Thyroid gland (tissue), 4 donors: ENCODE data around the gene ZNF556. TPM values are rescaled to one million over a fixed set of nuclear protein-coding genes. Genes with fewer than 3 reads are reported as not detected.

Experiments used
- DNase-seq, 2 donors: peaks; one replicate each; pipeline ENCODE4 v3.0.0-alpha.2; 2019
- H3K27ac ChIP-seq, 3 donors: fragments of 200-600 bp; sonication (generic); 1 replicate in 2 of 3; 2 replicates in 1 of 3; pipeline ENCODE4 v1.5.1; 2016 to 2019; ENCODE audit warnings: mild to moderate bottlenecking in 1 of 3, moderate library complexity in 1 of 3
- H3K27me3 ChIP-seq: fragments of 200-600 bp; sonication (generic); one replicate; pipeline ENCODE4 v1.5.1; 2019
- H3K36me3 ChIP-seq, 2 donors: fragments of 200-600 bp; sonication (generic); one replicate each; pipeline ENCODE4 v1.5.1; 2016 to 2019
- H3K4me1 ChIP-seq, 2 donors: fragments of 200-600 bp; sonication (generic); one replicate each; pipeline ENCODE4 v1.5.1; 2017 to 2019
- H3K4me3 ChIP-seq, 3 donors: fragments of 200-600 bp; sonication (generic); replicated peaks in 1 of 3; 1 replicate in 2 of 3; 2 replicates in 1 of 3; pipeline ENCODE4 v1.5.1; 2016; ENCODE audit warnings: mild to moderate bottlenecking in 1 of 3
- H3K9me3 ChIP-seq: fragments of 200-600 bp; sonication (generic); one replicate; pipeline ENCODE4 v1.5.1; 2017
- POLR2A ChIP-seq, 2 donors: fragments of 450-650 bp; IDR thresholded peaks; one replicate each; pipeline ENCODE4 v1.6.1; 2017; ENCODE audit warnings: antibody characterized with exemption in 2 of 2, mild to moderate bottlenecking in 2 of 2, moderate library complexity in 1 of 2
- WGBS, 2 donors: methylation state at CpG; one replicate each; pipeline ENCODE4 v1.1.5; 2017; 5-methylcytosine and 5-hydroxymethylcytosine counted together
- intact Hi-C: fragments of 100-400 bp; cut with DNase I; formaldehyde crosslinking; loops from one replicate; pipeline ENCODE4 v1.15.1; 2023
- total RNA-seq, 4 donors: library from RNA; depleted of rRNA; stranded (reverse); fragments of >200 nt; gene quantifications; one replicate each; pipeline ENCODE4 v1.2.3, GENCODE V29; 2016
- TF ChIP-seq, protein P1 (sequence below), 6 experiments: fragments of 200-600 bp in 3 of 6; fragments of 450-650 bp in 3 of 6; sonication (generic) in 3 of 6; IDR thresholded peaks; one replicate each; pipeline ENCODE4 v1.5.1; 2016 to 2019; ENCODE audit warnings: antibody characterized with exemption in 6 of 6, mild to moderate bottlenecking in 2 of 6, inconsistent platforms in 1 of 6, moderate library complexity in 1 of 6

Gene ZNF556
- total RNA-seq, result not detected

DNA sequence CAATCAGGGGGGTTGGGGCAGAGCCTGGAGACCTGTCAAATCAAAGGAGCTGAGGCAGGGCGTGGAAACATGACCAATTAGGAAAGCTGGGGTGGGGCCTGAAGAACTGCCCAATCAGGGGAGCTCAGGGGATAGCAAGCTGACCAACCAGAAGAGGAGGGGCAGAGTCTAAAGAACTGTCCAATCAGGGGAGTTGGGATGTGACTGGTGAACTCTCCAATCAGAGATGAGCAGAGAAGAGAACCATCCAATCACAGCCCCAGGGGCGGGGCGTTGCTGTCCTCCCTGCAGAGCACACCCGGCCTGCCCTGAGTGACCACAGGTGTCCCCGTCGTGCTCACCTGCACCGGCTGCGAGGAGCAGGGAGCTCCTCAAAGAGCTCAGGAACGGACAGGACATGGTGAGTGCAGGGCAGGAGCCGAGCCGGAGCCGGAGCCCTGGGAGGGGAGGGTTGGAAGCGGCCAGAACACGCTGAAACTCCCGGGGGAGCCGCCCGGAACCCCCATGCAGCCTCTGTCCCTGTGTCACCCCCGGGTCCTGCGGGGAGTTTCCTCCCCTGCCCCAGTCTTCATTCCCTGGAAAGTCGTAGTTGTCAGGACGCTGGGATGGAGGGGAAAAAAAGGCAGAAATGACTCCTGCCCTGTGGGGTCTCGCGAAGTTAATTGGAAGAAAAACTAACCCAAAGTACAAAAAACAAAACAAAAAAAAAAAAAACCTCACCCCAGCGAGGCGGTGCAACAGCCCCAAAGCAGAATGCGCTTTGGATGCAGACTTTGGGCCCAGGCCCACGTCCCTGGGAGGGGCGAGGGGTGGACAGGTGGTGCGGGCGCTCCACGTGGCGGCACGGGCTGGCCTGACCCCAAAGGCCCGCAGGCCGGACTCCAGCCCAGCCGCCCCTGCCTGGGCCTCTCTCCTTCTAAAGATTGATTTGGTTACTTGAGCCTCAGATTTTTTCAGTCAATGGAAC, at the start of gene ZNF556:
Gene ZNF556 (plus strand): TSS at position 311 of the 967 bp plus-strand sequence. CDS start 87 bp downstream, at position 398.
- no peaks in the 10 kb centered on the region for H3K9me3 ChIP-seq
- no peak for DNase-seq
- 77 to 82% methylated on average over 28 to 36 of the region's 36 CpGs for WGBS, 2 donors
- H3K27me3 ChIP-seq, result no peaks in the 10 kb centered on the region
- intact Hi-C loops, result no loop called here
- TF ChIP-seq, protein P1, sequence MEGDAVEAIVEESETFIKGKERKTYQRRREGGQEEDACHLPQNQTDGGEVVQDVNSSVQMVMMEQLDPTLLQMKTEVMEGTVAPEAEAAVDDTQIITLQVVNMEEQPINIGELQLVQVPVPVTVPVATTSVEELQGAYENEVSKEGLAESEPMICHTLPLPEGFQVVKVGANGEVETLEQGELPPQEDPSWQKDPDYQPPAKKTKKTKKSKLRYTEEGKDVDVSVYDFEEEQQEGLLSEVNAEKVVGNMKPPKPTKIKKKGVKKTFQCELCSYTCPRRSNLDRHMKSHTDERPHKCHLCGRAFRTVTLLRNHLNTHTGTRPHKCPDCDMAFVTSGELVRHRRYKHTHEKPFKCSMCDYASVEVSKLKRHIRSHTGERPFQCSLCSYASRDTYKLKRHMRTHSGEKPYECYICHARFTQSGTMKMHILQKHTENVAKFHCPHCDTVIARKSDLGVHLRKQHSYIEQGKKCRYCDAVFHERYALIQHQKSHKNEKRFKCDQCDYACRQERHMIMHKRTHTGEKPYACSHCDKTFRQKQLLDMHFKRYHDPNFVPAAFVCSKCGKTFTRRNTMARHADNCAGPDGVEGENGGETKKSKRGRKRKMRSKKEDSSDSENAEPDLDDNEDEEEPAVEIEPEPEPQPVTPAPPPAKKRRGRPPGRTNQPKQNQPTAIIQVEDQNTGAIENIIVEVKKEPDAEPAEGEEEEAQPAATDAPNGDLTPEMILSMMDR (IDR thresholded peaks at IDR 0.05), result no peak
- TF ChIP-seq POLR2A (IDR thresholded peaks at IDR 0.05), result no peak
- H3K4me3 ChIP-seq, result no peak within 1 kb of the TSS
- H3K4me1 ChIP-seq, result no peaks in the 10 kb centered on the region
- no peaks in the 10 kb centered on the region for H3K36me3 ChIP-seq
- no peak within 1 kb of the TSS for H3K27ac ChIP-seq

DNA sequence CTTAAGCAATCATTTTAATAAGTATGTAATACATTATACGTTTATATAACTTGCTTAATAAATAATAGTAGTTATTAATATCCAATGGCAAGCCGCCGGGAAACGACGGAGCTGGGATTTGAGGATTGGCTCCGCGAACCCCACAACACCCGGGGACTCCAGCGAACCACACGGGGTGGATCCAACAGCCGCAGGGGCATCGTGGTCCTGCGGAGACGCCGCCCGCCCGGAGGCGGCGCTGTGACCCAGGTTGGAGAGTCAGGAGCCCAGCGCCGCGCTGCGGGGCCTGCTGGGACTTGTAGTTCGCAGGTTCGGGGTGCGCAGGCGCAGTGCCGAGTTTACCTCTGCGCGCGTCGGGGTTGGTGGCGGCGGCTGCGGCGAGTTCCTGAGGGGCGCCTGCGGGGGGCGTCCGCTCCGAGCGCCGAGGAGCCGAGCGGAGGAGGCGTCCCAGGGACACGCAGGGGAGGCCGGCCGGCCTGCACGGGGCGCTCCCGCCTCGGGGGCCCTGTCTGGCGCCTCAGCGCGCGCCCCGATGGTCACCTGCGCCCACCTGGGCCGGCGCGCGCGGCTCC, 47.5 kb upstream of the ZNF556 start, which contains the start of gene ZNF554:
Gene ZNF554 (plus strand): TSS at position 329 of the 572 bp plus-strand sequence. CDS start 204 bp downstream, at position 533.
- peak; percentile 98 for DNase-seq
- WGBS, 2 donors, result 0 to 1% methylated on average over 11 to 26 of the region's 64 CpGs
- no peaks in the 10 kb centered on the region for H3K9me3 ChIP-seq
- H3K27ac ChIP-seq, result peak within 1 kb of the TSS in 1 of 3 donors; percentile 27
- peak within 1 kb of the TSS; percentile 75 to 95 (median 83) for H3K4me3 ChIP-seq
- peaks cover 6% of the 10 kb centered on the region in 2 donors for H3K4me1 ChIP-seq
- peaks cover 0 to 4% of the 10 kb centered on the region in 2 donors for H3K36me3 ChIP-seq
- intact Hi-C loops, result no loop called here
- TF ChIP-seq POLR2A (IDR thresholded peaks at IDR 0.05), result peak in 1 of 2 donors; percentile 69
- TF ChIP-seq, protein P1 (IDR thresholded peaks at IDR 0.05), result peak; percentile 82 to 99 (median 95)
- H3K27me3 ChIP-seq, result no peaks in the 10 kb centered on the region

DNA sequence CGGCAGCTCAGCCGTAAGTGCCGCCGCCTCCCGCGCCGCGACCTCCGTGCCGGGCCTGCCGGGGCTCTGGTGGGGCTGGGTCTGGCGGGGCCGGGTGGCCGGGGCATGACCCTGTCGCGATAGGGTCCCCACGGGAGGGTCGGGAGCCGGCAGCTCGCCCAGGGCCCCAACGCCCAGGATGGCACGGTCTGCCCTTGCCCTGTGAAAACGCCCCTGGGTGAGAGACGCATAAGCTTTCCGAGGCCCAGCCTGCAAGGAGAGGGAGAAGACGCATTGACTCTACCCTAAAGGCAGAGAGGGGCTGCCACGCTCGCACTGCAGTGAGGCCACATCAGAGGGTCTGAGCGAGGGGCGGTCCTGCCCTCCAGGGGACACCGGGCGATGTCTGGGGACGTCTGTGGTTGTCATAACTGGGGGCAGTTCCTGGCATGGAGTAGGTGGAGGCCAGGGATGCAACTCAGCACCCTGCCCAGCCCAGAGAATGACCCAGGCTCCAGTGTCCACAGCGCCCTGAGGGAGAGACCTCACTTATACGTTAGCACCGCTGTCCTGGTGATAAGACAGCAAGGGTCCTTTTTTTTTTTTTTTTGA, 46.9 kb upstream of the ZNF556 start:
- TF ChIP-seq POLR2A (IDR thresholded peaks at IDR 0.05), result no peak
- TF ChIP-seq, protein P1 (IDR thresholded peaks at IDR 0.05), result no peak
- intact Hi-C loops, result no loop called here
- DNase-seq, result peak in 1 of 2 donors; percentile 19
- H3K4me1 ChIP-seq, result peaks cover 6% of the 10 kb centered on the region in 2 donors
- H3K4me3 ChIP-seq, result peak overlapping the region; percentile 75 to 95 (median 83)
- H3K9me3 ChIP-seq, result no peaks in the 10 kb centered on the region
- H3K36me3 ChIP-seq, result peaks cover 0 to 4% of the 10 kb centered on the region in 2 donors
- H3K27ac ChIP-seq, result peak overlapping the region in 1 of 3 donors; percentile 27
- H3K27me3 ChIP-seq, result no peaks in the 10 kb centered on the region
- WGBS, 2 donors, result 9 to 28% methylated on average over 3 to 11 of the region's 36 CpGs

DNA sequence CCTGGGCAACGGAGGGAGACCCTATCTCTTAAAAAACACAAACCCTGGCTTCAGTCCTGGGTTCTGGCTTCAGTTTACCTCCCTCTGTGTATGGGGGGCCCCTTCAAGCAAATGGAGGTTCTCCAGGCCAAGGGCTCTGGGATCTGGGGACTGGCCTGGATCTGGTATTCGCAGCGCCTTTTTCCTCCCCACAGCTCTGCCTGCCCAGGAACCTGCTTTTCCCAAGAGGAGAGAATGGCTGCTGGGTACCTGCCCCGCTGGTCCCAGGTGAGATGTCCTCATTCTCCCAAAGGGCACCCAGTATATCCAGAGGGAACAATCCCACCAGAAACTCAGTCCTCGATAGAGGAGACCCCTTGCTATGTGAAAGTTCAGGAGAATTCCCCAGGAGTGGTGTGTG, 44.3 kb upstream of the ZNF556 start:
- no peak overlapping the region for H3K4me3 ChIP-seq
- TF ChIP-seq, protein P1 (IDR thresholded peaks at IDR 0.05), result no peak
- no peak for TF ChIP-seq POLR2A (IDR thresholded peaks at IDR 0.05)
- H3K27ac ChIP-seq, result no peak overlapping the region
- intact Hi-C loops, result no loop called here
- peaks cover 6% of the 10 kb centered on the region in 2 donors for H3K4me1 ChIP-seq
- no peak for DNase-seq
- no peaks in the 10 kb centered on the region for H3K27me3 ChIP-seq
- 96 to 100% methylated on average over 4 to 5 of the region's 5 CpGs for WGBS, 2 donors
- H3K36me3 ChIP-seq, result peaks cover 6 to 7% of the 10 kb centered on the region in 2 donors
- H3K9me3 ChIP-seq, result no peaks in the 10 kb centered on the region
